ENCODE results near the gene CYP27A1.

Gene CYP27A1

GRCh38 chr2:218859988-218860831, 78.3 kb downstream of the CYP27A1 start:
- DNase-seq = no peak

DNA sequence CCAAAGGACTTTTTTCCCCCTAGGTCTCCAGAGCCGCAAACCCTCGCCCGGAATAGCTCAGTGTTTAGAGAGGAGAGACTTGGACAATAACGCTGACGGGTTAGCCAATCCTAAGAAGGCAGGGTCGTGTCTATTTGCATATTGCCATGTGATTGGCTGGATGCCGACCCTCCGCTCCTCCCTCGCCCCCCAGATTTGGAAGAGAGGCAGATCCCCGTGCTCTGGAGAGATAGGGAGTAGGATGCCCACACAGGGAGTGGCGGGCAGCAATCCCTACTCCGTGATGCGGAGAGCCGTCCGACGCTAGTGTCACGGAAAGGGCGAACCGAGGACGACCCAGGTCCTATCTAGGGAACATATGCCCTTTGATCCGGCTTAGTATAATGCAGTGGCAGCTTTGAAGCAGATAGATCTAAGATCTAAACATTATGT, 79.0 kb downstream of the CYP27A1 start:
- no peak for DNase-seq

DNA sequence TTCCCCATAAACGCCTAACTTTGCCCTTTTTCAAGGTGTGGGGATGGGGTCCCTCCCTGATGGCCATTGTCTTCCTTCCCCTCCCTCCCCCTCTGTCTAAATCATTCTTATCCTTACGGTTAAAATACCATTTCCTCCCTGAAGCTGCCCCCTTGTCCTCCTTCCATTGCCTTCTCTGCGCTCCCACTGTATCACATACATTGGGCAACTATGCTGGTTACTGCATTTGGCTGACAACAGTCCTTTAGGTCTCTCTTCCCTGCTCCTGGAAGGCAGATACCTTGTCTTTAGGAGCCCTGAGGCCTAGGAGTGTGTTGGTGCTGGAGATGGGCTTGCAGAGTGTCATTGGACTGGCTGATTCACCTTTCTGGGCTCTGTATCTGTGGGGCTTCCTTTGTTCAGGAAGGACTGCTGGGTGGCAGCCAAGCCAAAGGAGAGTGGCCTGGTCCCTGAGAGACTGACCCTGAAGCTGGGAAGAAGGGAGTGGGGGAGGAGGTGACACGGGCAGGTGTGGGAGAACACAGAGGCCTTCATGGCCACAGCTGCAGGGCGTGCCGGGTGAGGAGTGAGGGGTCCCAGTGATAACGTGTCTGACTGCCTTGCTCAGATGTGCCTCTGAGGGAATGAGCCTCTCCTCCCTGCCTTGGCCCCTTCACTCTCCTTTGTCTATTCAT, 79.8 kb downstream of the CYP27A1 start:
- DNase-seq = no peak

DNA sequence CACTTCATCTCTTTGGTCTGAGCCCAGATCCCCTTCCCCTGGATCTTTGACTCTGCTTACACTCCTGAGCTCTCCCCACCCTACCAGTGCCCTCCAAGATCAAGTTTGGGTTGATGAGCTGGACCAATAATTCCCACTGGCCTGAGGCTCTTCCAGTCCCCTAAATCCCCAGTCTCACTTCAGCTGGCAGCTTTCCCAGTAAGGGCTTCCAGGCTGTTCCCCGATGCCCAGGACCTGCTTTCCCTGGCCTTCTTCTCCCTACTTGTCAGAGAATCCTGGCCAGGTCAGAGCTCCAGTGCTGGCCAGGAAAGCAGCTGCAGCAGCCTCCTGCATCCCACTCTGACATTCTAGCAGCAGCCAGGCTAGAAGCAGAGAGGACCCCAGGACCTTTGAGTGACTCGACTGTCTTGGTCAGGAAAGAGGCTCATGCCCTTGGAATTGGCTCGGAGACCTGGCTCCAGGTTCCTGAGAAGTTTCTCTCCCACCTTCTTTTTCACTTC, 81.1 kb downstream of the CYP27A1 start:
- no peak for DNase-seq

Measured in GF-D8 (cell line).